Parathyroid adenoma (tissue), 2 donors: ENCODE measurements around the gene SCFD2.
"Not testable (repeated sequence)": the region's sequence is repeated elsewhere in the genome, so short reads cannot be mapped to it uniquely, and the experiment has no call there.

Experiments used
- H2AFZ ChIP-seq: fragments of 300-600 bp; sonication (generic); one replicate; pipeline ENCODE4 v1.7.0; 2017; ENCODE audit warnings: antibody characterized with exemption, mild to moderate bottlenecking
- H3K27ac ChIP-seq: fragments of 300-600 bp; sonication (generic); one replicate; pipeline ENCODE4 v1.7.0; 2017
- H3K27me3 ChIP-seq: fragments of 300-600 bp; sonication (generic); one replicate; pipeline ENCODE4 v1.7.0; 2017; ENCODE audit warnings: low read length; ENCODE audit not compliant: control insufficient read depth, insufficient read depth
- H3K36me3 ChIP-seq: fragments of 300-600 bp; sonication (generic); one replicate; pipeline ENCODE4 v1.7.0; 2017; ENCODE audit warnings: low read length; ENCODE audit not compliant: control insufficient read depth, insufficient read depth
- H3K4me1 ChIP-seq: fragments of 300-600 bp; sonication (generic); one replicate; pipeline ENCODE4 v1.7.0; 2017; ENCODE audit warnings: control low read depth
- H3K4me2 ChIP-seq: fragments of 300-600 bp; sonication (generic); one replicate; pipeline ENCODE4 v1.7.0; 2017; ENCODE audit warnings: low read length
- H3K4me3 ChIP-seq: fragments of 300-600 bp; sonication (generic); one replicate; pipeline ENCODE4 v1.7.0; 2017; ENCODE audit warnings: low read depth, low read length
- H3K79me2 ChIP-seq: fragments of 300-600 bp; sonication (generic); one replicate; pipeline ENCODE4 v1.7.0; 2017; ENCODE audit warnings: control low read depth
- H3K9ac ChIP-seq: fragments of 300-600 bp; sonication (generic); one replicate; pipeline ENCODE4 v1.7.0; 2017; ENCODE audit warnings: mild to moderate bottlenecking
- H3K9me3 ChIP-seq: fragments of 300-600 bp; sonication (generic); one replicate; pipeline ENCODE4 v1.7.0; 2017; ENCODE audit warnings: low read length; ENCODE audit not compliant: control insufficient read depth
- TF ChIP-seq, protein P1 (sequence below): fragments of 300-600 bp; sonication (generic); IDR thresholded peaks from one replicate; pipeline ENCODE4 v1.7.0; 2017; ENCODE audit warnings: antibody characterized with exemption, mild to moderate bottlenecking
- donor health status: primary hyperparathyroidism.

The SCFD2 gene

DNA sequence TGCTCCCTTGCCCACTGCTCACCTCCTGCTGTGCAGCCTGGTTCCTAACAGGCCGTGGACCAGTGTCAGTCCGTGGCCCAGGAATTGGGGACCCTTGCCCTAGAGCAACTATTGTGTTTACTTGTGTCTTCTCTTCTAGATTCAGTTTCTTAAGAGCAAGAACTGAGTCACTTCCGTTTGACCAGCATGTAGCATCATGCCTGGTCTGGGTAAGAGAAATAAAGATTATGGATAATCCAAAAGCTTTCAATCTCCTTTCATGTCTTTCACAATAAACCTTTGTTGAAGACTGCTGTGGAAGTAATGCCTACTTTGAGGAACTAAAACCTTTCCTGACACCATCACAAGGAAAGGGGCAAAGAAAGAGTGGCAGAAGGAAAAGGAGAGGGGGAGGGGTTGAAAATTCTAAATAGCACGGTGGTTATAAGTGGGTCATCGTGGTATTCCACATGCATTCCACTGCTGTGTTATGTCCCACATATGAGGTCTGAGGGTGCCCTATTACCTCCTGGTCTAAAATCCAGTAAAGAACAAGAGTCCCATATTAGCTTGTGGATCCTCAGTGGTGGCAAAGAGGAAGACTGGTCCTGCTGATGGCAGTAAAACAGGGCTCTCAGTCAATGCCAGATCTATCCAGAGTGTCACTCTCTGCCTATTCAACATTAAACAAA lies 370.4 kb downstream of the SCFD2 start:
- Histone ChIP-seq H3K79me2 (no peaks in the 10 kb centered on the region), H3K4me2 (no peak overlapping the region), H2AFZ (no peak overlapping the region), H3K27me3 (no peaks in the 10 kb centered on the region), H3K9ac (no peak overlapping the region), H3K4me3 (no peak overlapping the region), H3K36me3 (no peaks in the 10 kb centered on the region), H3K27ac (no peak overlapping the region), H3K4me1 (no peaks in the 10 kb centered on the region), H3K9me3 (no peaks in the 10 kb centered on the region)
- TF ChIP-seq, protein P1, sequence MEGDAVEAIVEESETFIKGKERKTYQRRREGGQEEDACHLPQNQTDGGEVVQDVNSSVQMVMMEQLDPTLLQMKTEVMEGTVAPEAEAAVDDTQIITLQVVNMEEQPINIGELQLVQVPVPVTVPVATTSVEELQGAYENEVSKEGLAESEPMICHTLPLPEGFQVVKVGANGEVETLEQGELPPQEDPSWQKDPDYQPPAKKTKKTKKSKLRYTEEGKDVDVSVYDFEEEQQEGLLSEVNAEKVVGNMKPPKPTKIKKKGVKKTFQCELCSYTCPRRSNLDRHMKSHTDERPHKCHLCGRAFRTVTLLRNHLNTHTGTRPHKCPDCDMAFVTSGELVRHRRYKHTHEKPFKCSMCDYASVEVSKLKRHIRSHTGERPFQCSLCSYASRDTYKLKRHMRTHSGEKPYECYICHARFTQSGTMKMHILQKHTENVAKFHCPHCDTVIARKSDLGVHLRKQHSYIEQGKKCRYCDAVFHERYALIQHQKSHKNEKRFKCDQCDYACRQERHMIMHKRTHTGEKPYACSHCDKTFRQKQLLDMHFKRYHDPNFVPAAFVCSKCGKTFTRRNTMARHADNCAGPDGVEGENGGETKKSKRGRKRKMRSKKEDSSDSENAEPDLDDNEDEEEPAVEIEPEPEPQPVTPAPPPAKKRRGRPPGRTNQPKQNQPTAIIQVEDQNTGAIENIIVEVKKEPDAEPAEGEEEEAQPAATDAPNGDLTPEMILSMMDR = no peak

GRCh38 chr4:52994567-52994966 lies 371.3 kb downstream of the SCFD2 start:
- H3K4me2 ChIP-seq = no peak overlapping the region
- no peak overlapping the region for H3K9ac ChIP-seq
- H3K4me3 ChIP-seq = no peak overlapping the region
- TF ChIP-seq, protein P1 = no peak
- no peak overlapping the region for H3K27ac ChIP-seq
- no peaks in the 10 kb centered on the region for H3K79me2 ChIP-seq
- H3K4me1 ChIP-seq = no peaks in the 10 kb centered on the region
- H3K27me3 ChIP-seq = no peaks in the 10 kb centered on the region
- H3K36me3 ChIP-seq = no peaks in the 10 kb centered on the region
- H2AFZ ChIP-seq = no peak overlapping the region
- no peaks in the 10 kb centered on the region for H3K9me3 ChIP-seq

- TF ChIP-seq, protein P1 = no peak
- Histone ChIP-seq H3K4me1 (no peaks in the 10 kb centered on the region), H3K4me3 (no peak overlapping the region), H3K27ac (no peak overlapping the region), H3K9ac (no peak overlapping the region), H3K4me2 (no peak overlapping the region), H3K27me3 (no peaks in the 10 kb centered on the region), H3K36me3 (no peaks in the 10 kb centered on the region), H2AFZ (no peak overlapping the region), H3K9me3 (no peaks in the 10 kb centered on the region), H3K79me2 (no peaks in the 10 kb centered on the region)
These were observed 372.1 kb downstream of the SCFD2 start for GRCh38 chr4:52993771-52994170.

GRCh38 chr4:52992551-52992950 lies 373.3 kb downstream of the SCFD2 start:
- not testable (repeated sequence) for H3K4me2 ChIP-seq, H3K9ac ChIP-seq, H2AFZ ChIP-seq, H3K4me3 ChIP-seq, H3K79me2 ChIP-seq, H3K36me3 ChIP-seq, H3K27ac ChIP-seq, H3K9me3 ChIP-seq, H3K27me3 ChIP-seq, H3K4me1 ChIP-seq

- Histone ChIP-seq H3K27me3 (no peaks in the 10 kb centered on the region), H3K9me3 (no peaks in the 10 kb centered on the region), H3K4me3 (no peak overlapping the region), H3K27ac (no peak overlapping the region), H3K36me3 (no peaks in the 10 kb centered on the region), H3K4me1 (no peaks in the 10 kb centered on the region), H2AFZ (no peak overlapping the region), H3K4me2 (no peak overlapping the region), H3K9ac (no peak overlapping the region), H3K79me2 (no peaks in the 10 kb centered on the region)
- TF ChIP-seq, protein P1 = no peak
These were observed 374.4 kb downstream of the SCFD2 start for GRCh38 chr4:52991472-52991871.
